HG03039 (cell line): ENCODE measurements around the gene TENM3.
"Not testable (repeated sequence)": the region's sequence is repeated elsewhere in the genome, so short reads cannot be mapped to it uniquely, and the experiment has no call there.

Experiments
- ATAC-seq: cut with Tn5 transposase; IDR thresholded peaks from one replicate; pipeline ENCODE4 v1.9.1; 2021; ENCODE audit warnings: mild to moderate bottlenecking, moderate library complexity; ENCODE audit not compliant: unreplicated experiment

TENM3 gene

DNA sequence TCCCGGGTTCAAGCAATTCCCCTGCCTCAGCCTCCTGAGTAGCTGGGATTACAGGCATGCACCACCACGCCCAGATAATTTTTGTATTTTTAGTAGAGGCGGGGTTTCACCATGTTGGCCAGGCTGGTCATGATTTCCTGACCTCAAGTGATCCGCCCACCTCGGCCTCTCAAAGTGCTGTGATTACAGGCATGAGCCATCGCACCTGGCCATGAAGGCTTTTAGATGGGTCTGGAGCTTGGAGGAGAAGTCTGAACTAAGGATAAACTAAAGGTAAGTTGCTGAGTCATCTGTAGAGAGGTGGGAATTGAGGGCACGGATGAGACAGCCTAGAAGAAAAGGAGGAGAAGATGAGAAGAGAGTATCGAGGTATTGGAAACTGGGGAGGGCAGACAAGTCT is at the start of gene TENM3:
Gene TENM3 (plus strand): TSS at position 199 of the 400 bp plus-strand sequence. CDS start 80,619 bp downstream, outside the sequence.
- ATAC-seq: not testable (repeated sequence)

DNA sequence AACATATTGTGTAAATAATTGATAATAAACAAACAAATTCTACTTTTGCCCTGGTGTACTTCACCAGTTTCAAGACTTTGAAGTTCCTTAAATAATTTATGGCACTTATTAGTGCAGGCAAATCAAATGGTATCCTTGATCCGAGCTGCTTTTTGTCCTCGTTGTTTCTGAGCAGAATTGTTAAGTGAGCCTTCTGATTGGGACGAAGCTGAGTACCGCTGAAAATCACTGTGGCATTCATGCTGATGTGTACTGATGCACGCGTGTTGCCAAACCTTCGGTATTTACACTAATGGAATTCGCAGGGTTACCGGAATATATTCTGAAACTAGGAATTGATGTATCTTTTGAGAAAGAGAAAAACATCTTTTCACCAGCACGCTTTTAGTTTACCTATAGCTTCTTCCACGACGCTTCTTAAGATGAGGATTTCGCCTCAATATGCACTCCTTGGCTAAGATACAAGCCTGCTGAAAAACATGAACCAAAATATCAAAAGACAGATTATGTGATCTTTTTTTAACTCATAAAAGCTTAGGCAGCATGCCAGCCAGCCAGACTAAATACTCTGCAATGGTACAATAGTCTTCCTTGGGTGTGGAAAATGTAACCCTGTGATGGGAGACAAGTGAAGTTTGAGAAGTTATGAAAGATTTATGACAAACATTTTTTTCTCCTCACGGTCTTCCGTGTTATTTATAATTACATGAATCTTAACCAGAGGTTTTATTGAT is 48.9 kb upstream of the TENM3 start:
- no peak for ATAC-seq

DNA sequence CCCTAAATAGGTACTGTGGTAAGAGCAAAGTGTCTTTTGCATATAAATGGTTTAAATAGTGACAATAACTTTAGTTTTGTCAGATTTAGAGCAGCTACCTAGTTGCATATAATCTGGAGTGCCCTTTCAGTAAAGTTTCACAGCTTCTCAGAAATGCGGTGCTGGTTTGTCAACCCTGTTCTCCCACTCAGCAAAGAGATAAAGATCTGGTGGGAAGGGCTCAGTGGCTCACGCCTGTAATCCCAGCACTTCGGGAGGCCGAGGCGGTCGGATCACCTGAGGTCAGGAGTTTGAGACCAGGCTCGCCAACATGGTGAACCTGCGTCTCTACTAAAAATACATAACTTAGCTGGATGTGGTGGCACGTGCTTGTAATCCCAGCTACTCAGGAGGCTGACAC is 45.6 kb upstream of the TENM3 start:
- no peak for ATAC-seq

DNA sequence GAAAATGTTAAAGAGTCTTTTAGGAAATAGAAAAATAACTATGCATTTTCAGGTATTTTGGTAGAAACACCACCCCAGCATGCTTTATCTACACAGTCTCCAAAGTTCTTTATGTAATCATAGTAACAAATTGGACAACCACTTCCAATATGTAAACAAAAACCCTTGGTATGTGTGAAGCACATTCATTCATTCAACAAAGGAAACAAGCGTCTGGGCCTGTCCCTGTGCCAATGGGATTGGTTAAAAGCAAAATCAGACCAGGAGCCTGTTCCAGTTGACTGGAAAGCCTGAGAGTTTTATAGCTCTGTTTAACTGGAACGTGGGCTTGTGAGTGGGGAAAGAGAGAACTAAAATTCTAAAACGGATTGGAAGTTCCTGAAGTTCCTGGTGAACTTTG is 41.3 kb upstream of the TENM3 start:
- no peak for ATAC-seq

DNA sequence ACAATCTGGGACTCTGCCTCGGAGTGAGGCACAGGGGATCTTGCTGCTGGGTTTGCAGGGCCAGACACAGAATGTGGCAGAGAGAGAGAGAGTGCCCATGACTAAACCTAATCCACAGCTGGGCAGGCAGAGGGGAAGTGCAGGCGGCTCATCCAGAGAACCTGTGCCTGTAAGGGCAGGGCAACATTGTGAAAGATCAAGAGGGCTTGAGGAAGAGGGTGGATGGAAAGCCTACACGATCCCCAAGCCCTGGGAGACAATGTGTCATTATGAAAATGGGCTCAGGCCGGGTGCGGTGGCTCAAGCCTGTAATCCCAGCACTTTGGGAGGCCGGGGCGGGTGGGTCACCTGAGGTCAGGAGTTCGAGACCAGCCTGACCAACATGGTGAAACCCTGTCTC is 40.6 kb upstream of the TENM3 start:
- no peak for ATAC-seq

DNA sequence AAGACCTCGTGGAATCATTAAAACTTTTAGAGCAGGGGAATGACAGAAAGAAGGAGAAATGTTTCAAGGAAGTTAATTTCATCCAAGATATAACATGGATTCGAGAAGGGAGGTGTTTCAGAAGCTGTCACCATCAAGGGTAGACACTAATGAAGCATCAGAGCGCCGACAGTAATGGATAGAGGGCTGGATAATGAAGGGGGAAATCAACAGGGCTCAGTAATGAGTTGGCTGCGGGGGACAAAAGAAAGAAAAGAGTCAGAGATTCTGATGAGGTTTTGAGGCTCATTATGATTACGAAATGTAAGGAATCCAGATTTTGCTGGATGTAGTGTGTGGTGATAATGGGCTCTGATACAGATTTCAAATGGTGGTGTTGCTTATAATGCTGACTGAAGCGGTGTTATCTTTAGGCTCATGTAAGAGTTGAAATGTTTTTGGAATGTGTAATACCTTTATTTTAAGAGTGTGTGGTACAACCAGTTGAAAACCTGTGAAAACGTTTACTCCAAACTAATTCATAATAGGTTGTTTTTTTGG is 39.3 kb upstream of the TENM3 start:
- no peak for ATAC-seq

DNA sequence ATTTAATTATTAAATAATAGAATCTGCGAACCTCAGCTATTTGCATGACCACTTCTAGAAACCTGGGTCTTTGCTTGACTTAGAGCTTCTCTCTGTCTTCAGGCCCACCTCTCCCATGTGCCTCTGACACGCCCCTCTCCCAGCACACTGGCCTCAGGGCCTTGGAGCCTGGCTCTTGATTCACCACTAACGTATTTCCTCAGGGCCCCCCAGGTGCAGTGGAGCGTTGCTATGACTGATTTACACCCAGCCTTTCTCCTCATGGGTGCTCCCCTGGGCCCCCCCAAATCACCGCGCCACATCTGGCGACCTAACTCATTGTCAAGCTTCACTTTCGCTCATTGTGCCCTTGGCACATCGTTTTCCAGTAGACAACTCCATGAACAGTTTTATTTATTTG is 37.9 kb upstream of the TENM3 start:
- ATAC-seq: no peak

DNA sequence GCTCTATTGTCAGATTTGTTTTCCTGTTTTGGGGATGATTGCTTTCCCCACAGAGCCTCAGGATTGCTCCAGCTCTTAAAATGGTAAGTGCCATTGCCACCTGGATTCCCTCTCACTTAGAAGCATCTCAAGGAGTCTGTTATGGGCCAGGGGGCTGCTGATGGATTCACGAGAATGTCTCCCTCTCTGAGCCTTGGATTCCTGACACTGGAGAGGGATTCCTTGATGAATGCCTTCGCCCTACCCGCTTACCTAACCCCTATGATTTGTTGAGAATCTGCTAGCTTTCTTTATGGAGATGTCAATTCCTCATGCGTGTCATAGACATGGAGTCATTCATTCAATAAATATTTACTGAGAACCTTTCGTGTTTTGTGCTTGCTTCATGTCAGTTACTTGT is 36.9 kb upstream of the TENM3 start:
- no peak for ATAC-seq

DNA sequence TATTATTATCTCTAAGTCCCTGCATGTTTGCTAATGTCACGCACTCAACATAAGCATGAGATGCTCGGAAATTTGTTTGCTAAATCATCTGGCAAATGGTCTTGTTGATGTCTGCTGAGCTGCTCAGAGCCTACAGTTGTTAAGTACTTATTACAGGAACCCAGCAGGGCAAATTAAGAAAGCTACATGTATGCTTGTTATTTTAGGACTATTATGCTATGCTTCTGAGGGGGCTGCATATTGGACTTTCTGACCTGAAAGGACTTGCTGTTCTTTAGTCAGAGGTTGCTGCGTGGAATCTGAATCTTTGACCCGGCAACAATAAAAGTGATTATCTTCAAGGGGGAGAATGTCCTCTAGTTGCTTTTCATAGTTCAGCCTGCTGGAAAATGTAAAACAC is 36.3 kb upstream of the TENM3 start:
- no peak for ATAC-seq

DNA sequence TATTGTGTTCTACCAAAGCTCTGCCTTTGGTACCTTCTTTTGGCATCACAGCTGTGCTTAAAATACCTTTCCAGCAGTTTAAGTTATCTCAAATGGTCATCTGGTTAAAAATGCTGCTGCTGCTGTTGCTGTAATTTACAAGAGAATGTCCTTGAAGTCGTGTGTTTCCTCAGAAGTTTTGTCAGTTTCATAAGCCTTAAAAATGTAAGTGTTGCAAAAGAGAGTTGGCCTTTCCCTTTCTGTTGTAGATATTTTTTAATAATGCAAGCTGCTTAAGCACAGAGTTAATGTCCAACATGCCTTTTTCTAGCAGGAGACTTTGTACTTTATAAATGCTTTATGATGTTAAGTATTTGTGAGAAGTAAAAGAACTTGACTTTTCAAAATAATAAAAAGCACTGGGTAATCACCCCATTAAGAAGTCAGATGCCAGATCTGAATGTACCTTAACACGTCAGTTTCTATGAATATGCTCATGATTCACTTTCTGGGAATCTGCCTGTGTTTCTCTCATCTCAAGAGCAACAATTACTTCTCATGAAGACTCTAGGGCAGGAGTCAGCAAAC is 35.3 kb upstream of the TENM3 start:
- ATAC-seq: no peak

DNA sequence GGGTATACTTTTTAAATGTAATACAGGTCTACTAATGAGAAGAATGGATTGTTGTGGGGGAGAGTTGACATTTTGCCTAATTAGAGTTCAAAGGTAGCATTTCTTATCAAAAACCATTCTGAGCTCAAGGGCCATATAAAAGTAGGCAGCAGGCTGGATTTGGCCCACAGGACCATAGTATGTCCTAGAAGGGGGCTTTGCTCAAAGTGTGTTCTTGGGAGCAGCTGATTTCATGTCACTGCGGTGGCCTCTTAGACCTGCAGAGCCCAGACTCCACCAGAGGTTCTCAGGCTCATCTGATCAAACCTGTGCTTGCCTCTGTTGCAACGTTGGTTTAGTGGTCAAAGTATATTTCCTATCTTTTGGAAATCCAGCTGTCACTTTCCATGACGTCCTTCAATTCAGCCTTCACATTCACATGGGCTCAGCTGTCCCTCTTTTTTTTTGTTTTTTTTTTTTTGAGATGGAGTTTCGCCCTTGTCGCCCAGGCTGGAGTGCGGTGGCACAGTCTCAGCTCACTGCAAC is 34.6 kb upstream of the TENM3 start:
- no peak for ATAC-seq

DNA sequence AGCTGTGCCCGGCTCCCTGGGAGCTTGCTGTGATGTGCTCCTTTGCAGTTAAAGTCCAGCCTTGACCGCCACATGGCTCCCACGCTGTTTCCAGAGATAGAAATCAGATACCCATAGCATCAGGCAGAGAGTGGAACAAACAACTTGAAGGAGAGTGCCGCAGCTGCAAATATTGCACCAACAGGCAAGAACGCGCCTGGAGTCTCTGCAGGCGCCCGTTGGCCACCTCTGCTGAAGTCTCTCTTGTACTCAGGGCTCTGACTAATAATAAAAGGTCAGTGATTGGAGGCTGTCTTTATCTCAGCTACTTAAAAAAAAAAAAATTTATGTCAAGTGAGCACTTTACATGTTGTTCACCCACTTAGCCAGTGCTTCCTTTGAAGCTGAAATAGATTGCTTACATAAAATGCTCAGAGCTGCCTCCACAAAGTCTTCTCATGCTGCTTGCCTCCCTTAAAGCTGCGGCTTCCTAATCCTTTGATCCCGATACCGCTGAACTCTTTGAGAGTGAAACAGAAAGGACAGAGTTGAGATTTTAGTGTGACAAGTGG is 30.9 kb upstream of the TENM3 start:
- no peak for ATAC-seq

DNA sequence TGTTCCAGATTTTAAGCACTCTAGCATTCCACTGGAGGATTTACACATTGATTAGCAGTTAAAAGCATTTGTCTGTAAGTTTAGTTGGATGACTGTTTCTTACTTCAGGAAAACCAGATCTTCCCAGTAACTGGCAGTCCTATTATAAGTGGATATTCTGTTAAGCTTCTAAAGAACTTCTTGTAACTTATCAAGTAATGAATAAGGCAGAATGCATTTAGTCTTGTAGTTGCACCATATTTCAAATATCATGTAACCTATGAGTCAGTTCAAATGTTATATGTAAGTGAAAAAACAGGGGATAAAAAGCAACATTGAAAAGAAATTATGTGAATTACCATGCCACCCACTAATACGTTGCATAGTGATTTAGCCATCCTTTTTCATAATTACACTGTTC is 30.2 kb upstream of the TENM3 start:
- ATAC-seq: no peak

DNA sequence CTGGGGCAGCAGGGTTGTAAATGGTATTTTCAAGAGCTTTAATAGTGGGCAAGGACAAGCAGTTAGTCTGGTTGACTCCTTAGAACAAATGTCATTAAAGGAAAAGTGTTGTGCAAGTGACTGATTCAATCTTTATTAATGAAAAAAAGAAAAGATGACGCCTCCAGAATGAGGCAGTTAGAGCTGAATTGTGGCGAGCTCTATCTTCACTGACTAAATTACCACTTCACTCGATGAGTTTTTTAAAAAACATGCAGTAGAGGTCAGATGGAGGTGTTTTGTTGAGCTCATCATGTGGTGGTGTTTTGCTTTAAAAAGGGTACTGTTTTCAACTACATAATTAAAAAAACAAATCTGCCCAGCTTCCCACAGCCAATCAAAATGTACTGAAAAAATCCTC is 28.1 kb upstream of the TENM3 start:
- no peak for ATAC-seq

DNA sequence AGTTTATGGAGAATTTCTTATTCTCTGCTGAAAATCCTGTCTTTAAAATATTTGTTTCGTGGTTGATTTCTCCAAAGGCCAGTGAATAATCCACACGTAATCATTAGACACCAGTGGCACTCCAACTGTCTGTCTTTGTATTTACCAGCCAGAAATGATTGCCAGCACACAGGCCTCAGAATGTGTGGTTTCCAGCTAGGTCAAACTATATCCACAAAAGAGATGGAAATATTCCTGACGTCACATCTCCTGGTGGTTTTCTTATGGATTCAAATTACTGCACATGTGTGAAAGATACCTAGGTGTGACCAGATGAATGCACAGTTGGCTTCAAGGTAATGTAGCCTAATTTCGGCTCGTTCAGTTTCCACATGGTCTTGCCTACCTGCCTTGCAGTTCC is 27.2 kb upstream of the TENM3 start:
- ATAC-seq: no peak

DNA sequence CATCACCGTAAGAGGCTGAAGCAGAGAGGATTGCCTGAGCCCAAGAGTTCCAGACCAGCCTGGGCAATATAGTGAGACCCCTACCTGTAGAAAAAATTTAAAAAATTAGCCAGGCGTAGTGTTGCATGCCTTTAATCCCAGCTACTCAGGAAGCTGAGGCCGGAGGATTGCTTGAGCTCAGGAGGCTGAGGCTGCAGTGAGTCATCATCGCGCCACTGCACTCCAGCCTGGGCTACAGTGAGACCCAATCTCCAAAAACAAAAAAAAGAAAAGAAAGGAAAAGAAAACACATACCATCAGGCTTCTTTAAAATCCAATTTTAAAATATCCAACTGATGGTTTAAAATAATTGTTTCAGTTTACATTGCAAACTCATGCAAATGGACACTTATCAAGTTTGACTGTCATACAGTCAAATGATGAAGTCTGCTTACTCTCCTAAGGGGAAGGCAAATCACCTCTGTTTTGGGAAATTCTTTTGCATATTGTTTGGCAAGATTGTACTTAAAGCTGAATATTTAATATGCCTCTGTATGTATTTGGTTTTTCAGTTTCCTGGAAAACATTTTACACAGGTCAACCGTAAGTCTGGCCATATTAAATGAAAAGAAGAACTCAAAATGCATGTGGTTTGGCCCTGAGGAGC is 23.7 kb upstream of the TENM3 start:
- no peak for ATAC-seq

DNA sequence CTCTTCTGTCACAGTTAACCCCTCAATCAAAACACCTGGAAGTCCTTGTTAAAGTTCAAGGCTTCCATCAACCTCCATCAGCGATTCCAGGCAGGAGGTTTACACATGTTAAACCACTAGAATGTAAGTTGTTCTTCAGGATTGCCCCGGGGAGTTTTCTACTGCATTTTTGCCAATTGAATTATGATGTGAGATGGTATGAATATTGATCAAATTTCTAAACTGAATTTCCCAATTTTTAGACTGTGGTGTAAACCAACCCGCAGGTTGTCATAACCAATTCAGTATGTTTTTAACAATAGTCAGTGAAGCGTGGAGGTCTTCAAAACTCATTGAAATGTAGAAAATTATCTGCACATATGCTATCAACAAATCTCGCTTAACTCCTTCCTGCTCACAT is 21.2 kb upstream of the TENM3 start:
- ATAC-seq: no peak

DNA sequence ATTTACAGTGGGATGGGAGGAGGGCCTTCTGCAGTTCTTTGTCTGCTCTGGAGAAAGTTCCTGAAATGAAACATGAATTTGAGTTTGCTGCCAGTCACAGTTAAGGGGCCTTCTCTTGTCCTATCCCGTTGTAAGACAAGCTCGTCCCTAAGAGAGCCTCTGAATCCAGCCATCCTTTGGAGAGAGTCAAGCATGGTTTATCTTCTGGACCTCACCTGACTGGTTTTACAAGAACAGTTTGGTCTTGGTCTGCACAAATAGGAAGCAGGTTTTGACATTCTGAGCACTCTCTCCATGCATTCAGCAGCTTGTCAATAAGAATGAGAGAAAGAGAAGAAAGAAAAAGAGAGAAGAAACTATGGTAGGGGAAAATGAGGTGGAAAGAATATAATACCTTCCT is 20.4 kb upstream of the TENM3 start:
- ATAC-seq: no peak

DNA sequence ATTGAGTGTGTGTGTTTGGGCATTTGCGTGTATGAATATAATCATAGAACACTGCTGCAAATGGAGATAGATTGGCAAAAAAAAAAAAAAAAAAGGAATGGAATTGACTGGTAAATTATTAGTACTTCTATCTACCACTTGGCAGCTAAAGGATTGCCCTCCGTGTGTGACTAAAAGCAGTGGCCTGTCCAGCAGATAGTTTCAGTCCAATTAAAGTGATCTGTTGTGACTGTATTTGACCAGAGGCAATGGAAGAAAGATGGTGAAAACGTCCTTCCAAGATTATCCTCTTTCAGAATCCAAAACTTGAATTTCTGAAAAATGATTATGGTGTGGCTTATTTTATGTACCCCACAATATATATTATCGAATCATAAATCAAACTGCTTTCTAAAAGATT is 19.5 kb upstream of the TENM3 start:
- no peak for ATAC-seq

DNA sequence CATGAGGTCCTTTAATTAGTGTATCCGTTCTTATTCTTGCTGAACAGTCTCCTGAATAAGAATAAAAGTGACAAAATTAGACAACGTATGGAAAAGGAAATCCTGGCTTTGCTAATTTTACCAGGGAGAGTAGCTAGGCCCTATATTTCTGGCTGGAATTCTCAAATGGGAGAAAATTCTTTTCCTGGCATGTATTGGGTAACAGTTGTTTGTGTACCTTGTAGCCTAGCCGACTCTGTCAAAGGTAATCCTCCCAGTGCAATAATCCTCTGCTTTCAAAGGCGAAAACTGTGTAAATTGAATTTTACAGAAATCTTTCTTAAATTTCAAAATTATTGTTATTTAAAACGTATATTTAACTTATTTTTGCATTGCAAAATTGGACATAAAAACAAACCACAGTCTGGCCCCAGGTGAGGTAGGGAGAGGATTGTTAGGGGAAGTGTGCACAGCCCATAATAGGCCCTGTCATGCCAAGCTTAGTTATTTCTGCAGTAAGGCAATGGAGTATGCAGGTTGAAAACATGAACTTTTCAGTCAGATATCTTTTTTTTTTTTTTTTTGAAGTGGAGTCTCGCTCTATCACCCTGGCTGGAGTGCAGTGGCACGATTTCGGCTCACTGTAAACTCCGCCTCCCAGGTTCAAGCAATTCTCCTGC is 18.9 kb upstream of the TENM3 start:
- ATAC-seq: no peak

DNA sequence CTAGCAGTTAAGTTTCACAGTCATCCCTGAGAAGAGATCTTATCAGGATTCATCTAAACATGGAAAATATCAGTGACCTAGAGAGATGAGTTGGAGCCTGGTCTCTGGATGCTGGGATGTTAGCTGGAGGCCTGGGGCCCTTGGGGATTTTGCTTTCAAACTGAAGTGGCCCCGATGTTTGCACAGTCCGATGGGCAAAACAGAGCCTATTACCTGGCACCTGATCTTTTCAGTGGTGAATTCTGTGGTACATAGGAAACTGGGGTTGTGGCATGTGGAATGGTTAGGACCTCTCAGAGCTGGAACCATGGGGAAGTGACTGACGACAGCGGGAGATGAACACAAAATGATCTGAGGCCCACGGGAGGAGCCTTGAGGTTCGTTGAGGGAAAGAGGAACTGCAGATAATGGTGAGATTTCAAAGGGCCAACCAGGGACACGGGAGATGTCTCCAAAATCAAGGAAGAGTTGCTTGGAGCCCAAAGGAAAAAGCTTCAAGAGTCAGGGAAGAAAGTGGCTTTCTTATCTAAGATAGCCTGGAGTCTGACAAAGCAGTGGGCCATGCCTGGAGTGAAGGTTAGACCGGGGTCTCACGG is 17.8 kb upstream of the TENM3 start:
- ATAC-seq: no peak
